Measurements from ENCODE around the gene LGMN.
"Not testable (repeated sequence)": the region's sequence is repeated elsewhere in the genome, so short reads cannot be mapped to it uniquely, and the experiment has no call there.

Gene LGMN

GRCh38 chr14:92748259-92749016 lies at the start of gene LGMN:
TSS of gene LGMN (minus strand) at chr14:92748627. CDS start at chr14:92732786, 15,841 bp downstream.
- no peak for DNase-seq

GRCh38 chr14:92794961-92795360 lies 46.5 kb upstream of the LGMN start:
- DNase-seq = no peak

GRCh38 chr14:92794547-92794941 lies 46.1 kb upstream of the LGMN start:
- DNase-seq = no peak

GRCh38 chr14:92793709-92794546 lies 45.5 kb upstream of the LGMN start, which contains the start of gene GOLGA5:
TSS of gene GOLGA5 (plus strand) at chr14:92794305. CDS start at chr14:92797438, 3,133 bp downstream.
- DNase-seq = peak; percentile 78

- DNase-seq = no peak
These were observed 44.5 kb upstream of the LGMN start for GRCh38 chr14:92792885-92793284.

GRCh38 chr14:92789457-92790089 lies 41.1 kb upstream of the LGMN start:
- DNase-seq = no peak

- no peak for DNase-seq
These were observed 39.1 kb upstream of the LGMN start for GRCh38 chr14:92787554-92787953.

- DNase-seq = no peak
These were observed 38.0 kb upstream of the LGMN start for GRCh38 chr14:92786427-92786756.

GRCh38 chr14:92785667-92786426 lies 37.4 kb upstream of the LGMN start:
- DNase-seq = no peak

GRCh38 chr14:92783813-92784431 lies 35.5 kb upstream of the LGMN start:
- DNase-seq = no peak

- DNase-seq = no peak
These were observed 32.9 kb upstream of the LGMN start for GRCh38 chr14:92781350-92781749.

- DNase-seq = no peak
These were observed 32.2 kb upstream of the LGMN start for GRCh38 chr14:92780444-92781232.

GRCh38 chr14:92778868-92779565 lies 30.6 kb upstream of the LGMN start:
- DNase-seq = not testable (repeated sequence)

GRCh38 chr14:92775292-92775691 lies 26.9 kb upstream of the LGMN start:
- not testable (repeated sequence) for DNase-seq

GRCh38 chr14:92774572-92774971 lies 26.1 kb upstream of the LGMN start:
- no peak for DNase-seq

GRCh38 chr14:92770484-92770883 lies 22.1 kb upstream of the LGMN start:
- no peak for DNase-seq

GRCh38 chr14:92768795-92769194 lies 20.4 kb upstream of the LGMN start:
- DNase-seq = no peak

- not testable (repeated sequence) for DNase-seq
These were observed 19.8 kb upstream of the LGMN start for GRCh38 chr14:92768236-92768635.

GRCh38 chr14:92763666-92764631 lies 15.5 kb upstream of the LGMN start:
- not testable (repeated sequence) for DNase-seq

- DNase-seq = no peak
These were observed 12.0 kb upstream of the LGMN start for GRCh38 chr14:92760524-92760805.

All from GF-D8 (cell line).